SU-DHL-6 (cell line): ENCODE measurements around the gene EFNB2.

Source experiments
- H2AFZ ChIP-seq: fragments of 200-600 bp; sonication (generic); 2 replicates; pipeline ENCODE4 v1.6.1; 2014; ENCODE audit warnings: low read depth, mild to moderate bottlenecking, moderate library complexity, mixed read lengths, antibody characterized with exemption, low read length; ENCODE audit not compliant: severe bottlenecking
- H3F3A ChIP-seq: fragments of 200-600 bp; shearing (Covaris generic); 2 replicates; pipeline ENCODE4 v1.6.0; 2016; ENCODE audit warnings: antibody characterized with exemption, mild to moderate bottlenecking; ENCODE audit not compliant: insufficient read depth
- H3K27ac ChIP-seq: fragments of 200-600 bp; sonication (generic); 2 replicates; pipeline ENCODE4 v1.5.1; 2016; ENCODE audit warnings: low read depth, mild to moderate bottlenecking, low read length, moderate library complexity, mixed read lengths
- H3K27me3 ChIP-seq: fragments of 200-600 bp; sonication (generic), shearing (Covaris generic); 2 replicates; pipeline ENCODE4 v1.6.0; 2014; ENCODE audit warnings: mild to moderate bottlenecking, low read length
- H3K36me3 ChIP-seq: fragments of 200-600 bp; sonication (generic); 2 replicates; pipeline ENCODE4 v1.6.1; 2014; ENCODE audit warnings: mild to moderate bottlenecking, low read length, mixed read lengths
- H3K4me2 ChIP-seq: fragments of 300-600, 200-600 bp; shearing (Covaris generic), sonication (generic); 2 replicates; pipeline ENCODE4 v1.6.0; 2014; ENCODE audit warnings: low read length, low read depth, mild to moderate bottlenecking; ENCODE audit not compliant: poor library complexity, severe bottlenecking
- H3K4me3 ChIP-seq: fragments of 200-600 bp; sonication (generic); 2 replicates; pipeline ENCODE4 v1.5.1; 2014; ENCODE audit warnings: antibody characterized with exemption, low read length, mild to moderate bottlenecking, mixed read lengths; ENCODE audit not compliant: insufficient read depth, poor library complexity, severe bottlenecking
- H3K79me2 ChIP-seq: fragments of 200-600 bp; sonication (generic); 2 replicates; pipeline ENCODE4 v1.6.1; 2014; ENCODE audit warnings: mild to moderate bottlenecking, low read length, moderate library complexity; ENCODE audit not compliant: insufficient read depth
- H3K9ac ChIP-seq: fragments of 200-600 bp; sonication (generic); 2 replicates; pipeline ENCODE4 v1.7.0; 2014; ENCODE audit warnings: mild to moderate bottlenecking, low read length
- H3K9me2 ChIP-seq: fragments of 200-600 bp; sonication (generic); replicated peaks from 2 replicates; pipeline ENCODE4 v1.6.1; 2014; ENCODE audit warnings: low read length; ENCODE audit not compliant: insufficient read depth
- H3K9me3 ChIP-seq: fragments of 200-600 bp; sonication (generic); 2 replicates; pipeline ENCODE4 v1.6.1; 2014; ENCODE audit warnings: low read length, mixed read lengths; ENCODE audit not compliant: insufficient read depth
- H4K20me1 ChIP-seq: fragments of 200-600 bp; sonication (generic); 2 replicates; pipeline ENCODE4 v1.6.1; 2014; ENCODE audit warnings: low read depth, mild to moderate bottlenecking, antibody characterized with exemption, low read length, moderate library complexity, mixed read lengths
- CTCF ChIP-seq: fragments of 200-600 bp; sonication (generic); IDR thresholded peaks from one replicate; pipeline ENCODE4 v1.5.1; 2017; ENCODE audit warnings: antibody characterized with exemption, mild to moderate bottlenecking, low read length, moderate library complexity; ENCODE audit not compliant: insufficient read depth, poor library complexity, severe bottlenecking
- EZH2phosphoT487 ChIP-seq: fragments of 200-600 bp; sonication (generic), shearing (Covaris generic); conservative IDR thresholded peaks from 2 replicates; pipeline ENCODE4 v1.6.1; 2018; ENCODE audit warnings: mild to moderate bottlenecking, antibody characterized with exemption, low read length, moderate library complexity, mixed read lengths

EFNB2 gene

GRCh38 chr13:106449096-106449495, 86.4 kb downstream of the EFNB2 start:
- Histone ChIP-seq H3K4me2 (no peak overlapping the region), H4K20me1 (no peaks in the 10 kb centered on the region), H3F3A (no peaks in the 10 kb centered on the region), H3K9ac (no peak overlapping the region), H3K9me3 (no peaks in the 10 kb centered on the region), H2AFZ (no peak overlapping the region), H3K4me3 (no peak overlapping the region), H3K9me2 (no peaks in the 10 kb centered on the region), H3K27me3 (no peaks in the 10 kb centered on the region), H3K79me2 (no peaks in the 10 kb centered on the region), H3K36me3 (no peaks in the 10 kb centered on the region), H3K27ac (no peak overlapping the region)
- no peak for TF ChIP-seq EZH2phosphoT487
- TF ChIP-seq CTCF: no peak

- TF ChIP-seq EZH2phosphoT487: no peak
- Histone ChIP-seq H3K27ac (no peak overlapping the region), H3K36me3 (no peaks in the 10 kb centered on the region), H3K9me2 (no peaks in the 10 kb centered on the region), H3K9me3 (no peaks in the 10 kb centered on the region), H3K79me2 (no peaks in the 10 kb centered on the region), H3K9ac (no peak overlapping the region), H2AFZ (no peak overlapping the region), H3K4me2 (no peak overlapping the region), H3F3A (no peaks in the 10 kb centered on the region), H3K4me3 (no peak overlapping the region), H4K20me1 (no peaks in the 10 kb centered on the region), H3K27me3 (no peaks in the 10 kb centered on the region)
Measured at GRCh38 chr13:106445996-106446395, 89.5 kb downstream of the EFNB2 start.

- no peak overlapping the region for H3K4me3 ChIP-seq
- no peaks in the 10 kb centered on the region for H3K9me3 ChIP-seq
- TF ChIP-seq EZH2phosphoT487: no peak
- TF ChIP-seq CTCF: no peak
- no peaks in the 10 kb centered on the region for H3K27me3 ChIP-seq
- H3K9ac ChIP-seq: no peak overlapping the region
- no peaks in the 10 kb centered on the region for H3K79me2 ChIP-seq
- no peak overlapping the region for H3K4me2 ChIP-seq
- no peaks in the 10 kb centered on the region for H4K20me1 ChIP-seq
- no peak overlapping the region for H2AFZ ChIP-seq
- no peaks in the 10 kb centered on the region for H3F3A ChIP-seq
- H3K9me2 ChIP-seq: no peaks in the 10 kb centered on the region
- no peaks in the 10 kb centered on the region for H3K36me3 ChIP-seq
- H3K27ac ChIP-seq: no peak overlapping the region
Measured at GRCh38 chr13:106443607-106444322, 91.7 kb downstream of the EFNB2 start.

GRCh38 chr13:106440866-106441265, 94.6 kb downstream of the EFNB2 start:
- no peak overlapping the region for H3K27ac ChIP-seq
- no peak overlapping the region for H2AFZ ChIP-seq
- no peaks in the 10 kb centered on the region for H3K36me3 ChIP-seq
- H4K20me1 ChIP-seq: no peaks in the 10 kb centered on the region
- TF ChIP-seq CTCF (no peak), EZH2phosphoT487 (no peak)
- no peaks in the 10 kb centered on the region for H3F3A ChIP-seq
- H3K4me3 ChIP-seq: no peak overlapping the region
- no peaks in the 10 kb centered on the region for H3K79me2 ChIP-seq
- no peaks in the 10 kb centered on the region for H3K9me2 ChIP-seq
- no peaks in the 10 kb centered on the region for H3K27me3 ChIP-seq
- no peaks in the 10 kb centered on the region for H3K9me3 ChIP-seq
- H3K9ac ChIP-seq: no peak overlapping the region
- H3K4me2 ChIP-seq: no peak overlapping the region
